ENCODE data around the gene GTF2IRD1. TPM values are rescaled to one million over a fixed set of nuclear protein-coding genes. Genes with fewer than 3 reads are reported as not detected.
"Not testable (repeated sequence)": the region's sequence is repeated elsewhere in the genome, so short reads cannot be mapped to it uniquely, and the experiment has no call there.

The GTF2IRD1 gene
- total RNA-seq, 1 experiment from 2014 or later: 73.6 TPM

GRCh38 chr7:74412056-74412455 lies 41.6 kb upstream of the GTF2IRD1 start:
- no peaks in the 10 kb centered on the region for H3K36me3 ChIP-seq (ENCODE audit: insufficient read depth, low read length, poor library complexity, severe bottlenecking)
- no TSS peak for BruUV-seq (replicated peaks)
- H3K27me3 ChIP-seq (replicated peaks; ENCODE audit: insufficient read depth, low read depth, low read length, poor library complexity): no peaks in the 10 kb centered on the region
- POLR2A ChIA-PET (ENCODE audit: low non-redundant PET): no interaction called here
- DNase-seq (ENCODE audit: low spot score): no peak
- intact Hi-C loops (cut with micrococcal nuclease; ENCODE audit: unreplicated experiment): loop anchor here (10.0 kb wide), 1 partner anchor 283 kb away; no protein-coding TSS in a partner anchor
- H3K4me1 ChIP-seq (ENCODE audit: insufficient read depth, low read length, poor library complexity, severe bottlenecking): no peaks in the 10 kb centered on the region
- TF ChIP-seq EZH2 (IDR thresholded peaks at IDR 0.05; ENCODE audit: borderline replicate concordance, low read depth, low read length, poor library complexity, severe bottlenecking): no peak
- TF ChIP-seq, protein P1, sequence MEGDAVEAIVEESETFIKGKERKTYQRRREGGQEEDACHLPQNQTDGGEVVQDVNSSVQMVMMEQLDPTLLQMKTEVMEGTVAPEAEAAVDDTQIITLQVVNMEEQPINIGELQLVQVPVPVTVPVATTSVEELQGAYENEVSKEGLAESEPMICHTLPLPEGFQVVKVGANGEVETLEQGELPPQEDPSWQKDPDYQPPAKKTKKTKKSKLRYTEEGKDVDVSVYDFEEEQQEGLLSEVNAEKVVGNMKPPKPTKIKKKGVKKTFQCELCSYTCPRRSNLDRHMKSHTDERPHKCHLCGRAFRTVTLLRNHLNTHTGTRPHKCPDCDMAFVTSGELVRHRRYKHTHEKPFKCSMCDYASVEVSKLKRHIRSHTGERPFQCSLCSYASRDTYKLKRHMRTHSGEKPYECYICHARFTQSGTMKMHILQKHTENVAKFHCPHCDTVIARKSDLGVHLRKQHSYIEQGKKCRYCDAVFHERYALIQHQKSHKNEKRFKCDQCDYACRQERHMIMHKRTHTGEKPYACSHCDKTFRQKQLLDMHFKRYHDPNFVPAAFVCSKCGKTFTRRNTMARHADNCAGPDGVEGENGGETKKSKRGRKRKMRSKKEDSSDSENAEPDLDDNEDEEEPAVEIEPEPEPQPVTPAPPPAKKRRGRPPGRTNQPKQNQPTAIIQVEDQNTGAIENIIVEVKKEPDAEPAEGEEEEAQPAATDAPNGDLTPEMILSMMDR (conservative IDR thresholded peaks at IDR 0.05; ENCODE audit: low read depth, low read length): no peak
- H3K4me3 ChIP-seq (ENCODE audit: low read depth, low read length, poor library complexity, severe bottlenecking): no peak overlapping the region
- CTCF ChIA-PET: interaction anchor here (0.9 kb wide), 1 partner anchor 155 kb away, joined by 3 read pairs; no protein-coding TSS in a partner anchor
- H3K27ac ChIP-seq (ENCODE audit: low read depth, low read length, poor library complexity, severe bottlenecking): no peak overlapping the region
- no peaks in the 10 kb centered on the region for H3K9me3 ChIP-seq (ENCODE audit: low read depth, low read length, poor library complexity, severe bottlenecking)

DNA sequence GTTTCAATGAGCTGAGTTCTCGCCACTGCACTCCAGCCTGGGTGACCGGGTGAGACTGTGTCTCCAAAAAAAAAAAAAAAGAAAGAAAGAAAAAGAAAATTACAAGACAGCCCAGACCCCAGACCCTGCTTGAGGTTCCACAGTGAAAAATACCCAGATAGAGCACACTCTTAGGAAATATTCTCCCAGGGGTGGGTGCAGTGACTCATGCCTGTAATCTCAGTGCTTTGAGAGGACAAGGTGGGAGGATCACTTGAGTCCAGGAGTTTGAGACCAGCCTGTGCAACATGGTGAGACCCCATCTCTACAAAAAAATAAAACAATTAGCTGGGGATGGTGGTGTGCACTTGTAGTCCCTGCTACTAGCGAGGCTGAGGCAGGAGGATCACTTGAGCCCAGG lies 41.1 kb upstream of the GTF2IRD1 start:
- H3K4me3 ChIP-seq (ENCODE audit: low read depth, low read length, poor library complexity, severe bottlenecking): no peak overlapping the region
- H3K9me3 ChIP-seq (ENCODE audit: low read depth, low read length, poor library complexity, severe bottlenecking): no peaks in the 10 kb centered on the region
- no peaks in the 10 kb centered on the region for H3K36me3 ChIP-seq (ENCODE audit: insufficient read depth, low read length, poor library complexity, severe bottlenecking)
- CTCF ChIA-PET: interaction anchor here (0.9 kb wide), 1 partner anchor 154 kb away, joined by 3 read pairs; no protein-coding TSS in a partner anchor
- intact Hi-C loops (cut with micrococcal nuclease; ENCODE audit: unreplicated experiment): loop anchor here (10.0 kb wide), 1 partner anchor 282 kb away; no protein-coding TSS in a partner anchor
- H3K4me1 ChIP-seq (ENCODE audit: insufficient read depth, low read length, poor library complexity, severe bottlenecking): no peaks in the 10 kb centered on the region
- DNase-seq (ENCODE audit: low spot score): no peak
- H3K27ac ChIP-seq (ENCODE audit: low read depth, low read length, poor library complexity, severe bottlenecking): no peak overlapping the region
- TF ChIP-seq EZH2 (IDR thresholded peaks at IDR 0.05; ENCODE audit: borderline replicate concordance, low read depth, low read length, poor library complexity, severe bottlenecking): no peak
- TF ChIP-seq, protein P1 (conservative IDR thresholded peaks at IDR 0.05; ENCODE audit: low read depth, low read length): no peak
- POLR2A ChIA-PET (ENCODE audit: low non-redundant PET): no interaction called here
- BruUV-seq (replicated peaks): no TSS peak
- H3K27me3 ChIP-seq (replicated peaks; ENCODE audit: insufficient read depth, low read depth, low read length, poor library complexity): no peaks in the 10 kb centered on the region

DNA sequence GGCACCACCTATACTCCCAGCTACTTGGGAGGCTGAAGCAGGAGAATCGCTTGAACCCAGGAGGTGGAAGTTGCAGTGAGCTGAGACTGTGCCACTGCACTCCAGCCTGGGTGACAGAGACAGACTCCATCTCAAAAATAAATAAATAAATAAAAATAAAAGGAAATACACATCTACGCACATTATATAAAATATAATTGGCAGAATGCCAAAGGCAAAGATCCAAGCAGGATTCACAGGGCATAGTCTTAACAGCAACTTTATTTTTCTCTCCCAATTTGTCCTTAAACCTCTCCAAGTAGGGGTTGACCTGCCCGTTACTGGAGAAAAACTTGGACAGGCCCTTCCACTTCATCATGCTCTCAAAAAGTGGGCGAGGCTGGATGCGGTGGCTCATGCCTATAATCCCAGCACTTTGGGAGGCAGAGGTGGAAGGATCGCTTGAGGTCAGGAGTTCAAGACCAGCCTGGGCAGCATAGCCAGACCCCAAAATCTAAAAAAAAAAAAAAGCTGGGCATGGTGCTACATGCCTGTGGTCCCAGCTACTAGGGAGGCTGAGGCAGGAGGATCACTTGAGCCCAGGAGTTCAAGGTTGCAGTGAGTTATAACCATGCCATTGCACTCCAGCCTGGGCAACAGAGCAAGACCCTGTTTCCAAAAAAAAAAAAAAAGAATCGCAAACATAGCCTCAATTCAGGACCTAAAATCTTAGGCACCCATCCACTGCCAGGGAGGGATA lies 38.9 kb upstream of the GTF2IRD1 start:
- H3K27me3 ChIP-seq (replicated peaks; ENCODE audit: insufficient read depth, low read depth, low read length, poor library complexity); H3K27ac ChIP-seq (ENCODE audit: low read depth, low read length, poor library complexity, severe bottlenecking); H3K4me3 ChIP-seq (ENCODE audit: low read depth, low read length, poor library complexity, severe bottlenecking); H3K4me1 ChIP-seq (ENCODE audit: insufficient read depth, low read length, poor library complexity, severe bottlenecking); H3K9me3 ChIP-seq (ENCODE audit: low read depth, low read length, poor library complexity, severe bottlenecking); H3K36me3 ChIP-seq (ENCODE audit: insufficient read depth, low read length, poor library complexity, severe bottlenecking); BruUV-seq (replicated peaks); DNase-seq (ENCODE audit: low spot score); POLR2A ChIA-PET (ENCODE audit: low non-redundant PET): not testable (repeated sequence)
- CTCF ChIA-PET: interaction anchor here (0.5 kb wide), 1 partner anchor 127 kb away, joined by 3 read pairs; no protein-coding TSS in a partner anchor
- intact Hi-C loops (cut with micrococcal nuclease; ENCODE audit: unreplicated experiment): loop anchor here (10.0 kb wide), 1 partner anchor 280 kb away; no protein-coding TSS in a partner anchor

Measured in A673 (cell line).